ENCODE data around the gene TNP2.

The TNP2 gene

GRCh38 chr16:11255737-11256660 lies 13.1 kb downstream of the TNP2 start, which contains the start of gene SOCS1:
Gene SOCS1 (minus strand): TSS chr16:11256204. CDS start chr16:11255478, 726 bp downstream.
- peak; percentile 63 for DNase-seq

GRCh38 chr16:11254913-11255736 lies 14.0 kb downstream of the TNP2 start:
- peak; percentile 8 for DNase-seq

DNA sequence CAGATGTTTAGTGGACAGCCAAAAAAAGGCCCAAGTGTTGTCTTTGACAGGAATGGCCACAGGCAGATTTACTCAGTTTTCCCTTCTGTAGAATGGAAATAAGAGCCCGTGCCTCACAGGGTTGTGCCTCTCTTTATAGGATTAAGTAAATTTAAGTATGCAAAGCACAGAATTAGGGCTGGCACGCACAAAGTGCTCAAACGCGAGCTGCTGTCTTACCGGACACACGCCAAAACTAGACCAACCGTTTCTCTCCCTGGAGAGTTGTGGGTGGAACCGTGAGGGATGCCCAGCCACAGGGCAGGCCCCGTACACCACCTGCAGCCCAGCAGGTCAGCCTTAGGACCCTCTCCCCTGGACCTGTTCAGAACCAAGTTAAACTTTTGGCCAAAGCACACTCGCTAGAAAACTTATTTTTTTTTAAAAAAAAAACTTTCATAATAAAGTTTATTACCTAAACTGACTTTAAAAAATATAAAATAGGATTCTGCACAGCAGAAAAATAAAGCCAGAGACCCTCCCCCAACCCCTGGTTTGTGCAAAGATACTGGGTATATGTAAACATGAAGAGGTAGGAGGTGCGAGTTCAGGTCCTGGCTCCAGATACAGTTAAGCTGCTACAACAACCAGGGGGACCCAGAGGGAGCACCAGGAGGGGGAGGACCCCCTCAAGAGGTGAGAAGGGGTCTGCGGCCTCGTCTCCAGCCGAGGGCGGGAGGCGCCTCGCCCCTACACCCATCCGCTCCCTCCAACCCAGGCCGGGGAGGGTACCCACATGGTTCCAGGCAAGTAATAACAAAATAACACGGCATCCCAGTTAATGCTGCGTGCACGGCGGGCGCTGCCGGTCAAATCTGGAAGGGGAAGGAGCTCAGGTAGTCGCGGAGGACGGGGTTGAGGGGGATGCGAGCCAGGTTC lies 14.9 kb downstream of the TNP2 start:
- DNase-seq: no peak

DNA sequence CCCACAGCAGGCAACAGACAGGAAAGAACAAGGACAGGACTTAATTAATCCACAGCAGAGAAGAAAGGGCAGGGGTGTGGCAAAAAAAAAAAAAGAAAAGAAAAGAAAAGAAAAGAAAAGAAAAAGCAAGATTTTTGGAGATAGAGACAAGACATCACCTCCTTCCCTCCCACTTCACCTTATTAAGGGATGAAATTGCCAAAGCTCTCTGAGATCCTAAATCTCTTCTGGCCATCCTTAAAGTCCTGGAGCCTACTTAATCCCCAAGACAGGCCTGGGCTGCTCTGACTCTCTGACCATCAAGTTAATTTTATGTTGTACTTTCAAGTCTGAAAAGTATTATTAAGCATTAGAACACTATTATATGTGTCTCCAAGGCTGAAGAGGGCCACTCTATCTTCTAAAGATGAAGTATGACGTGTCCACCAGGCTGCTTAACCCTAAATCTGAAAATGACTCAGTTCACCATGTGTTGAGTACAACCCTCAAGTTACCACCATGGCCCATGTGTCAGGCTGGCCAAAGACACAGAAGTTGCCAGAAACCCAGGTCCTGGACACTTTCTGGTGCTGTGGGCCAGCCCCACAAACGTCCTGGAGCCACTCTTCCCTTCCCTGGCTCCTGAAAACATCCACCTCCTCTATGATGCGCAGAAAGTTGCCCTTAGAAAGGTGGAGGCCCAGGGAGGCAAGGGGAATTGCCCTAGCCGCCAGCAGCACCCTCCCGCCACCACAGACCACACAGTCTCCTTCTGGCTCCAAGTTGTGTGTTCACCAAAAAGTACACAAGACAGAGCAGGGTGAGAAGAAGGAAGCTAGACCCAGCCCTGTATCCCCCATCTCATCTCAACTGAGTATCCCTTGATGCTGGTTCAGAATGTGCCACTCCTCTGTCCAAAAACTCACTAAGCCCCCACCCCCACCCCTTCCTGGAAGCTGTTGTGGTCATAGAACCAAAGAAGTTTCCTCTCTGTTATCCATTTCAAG lies 15.8 kb downstream of the TNP2 start:
- DNase-seq: no peak

DNA sequence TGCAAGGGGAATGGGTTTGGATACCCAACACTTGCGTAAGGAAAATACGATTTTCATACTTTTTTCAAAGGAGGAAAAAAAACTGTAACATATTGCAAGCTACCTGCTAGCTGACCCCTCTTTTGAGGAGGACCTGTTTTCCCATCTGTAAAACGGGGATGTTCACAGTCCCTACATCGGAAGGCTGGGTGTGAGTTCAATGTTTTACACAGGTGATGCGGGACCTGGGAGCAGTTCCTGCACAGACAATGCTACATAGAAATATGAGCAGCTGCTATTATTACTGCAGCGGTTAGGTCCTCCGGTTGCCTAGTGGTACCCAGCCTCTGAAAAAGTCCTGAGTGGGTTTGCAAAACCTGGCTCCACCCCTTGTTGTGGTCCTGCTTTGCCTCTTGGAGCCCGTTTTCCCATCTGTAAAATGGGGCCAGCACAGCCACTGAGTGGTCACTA lies 16.6 kb downstream of the TNP2 start:
- no peak for DNase-seq

DNA sequence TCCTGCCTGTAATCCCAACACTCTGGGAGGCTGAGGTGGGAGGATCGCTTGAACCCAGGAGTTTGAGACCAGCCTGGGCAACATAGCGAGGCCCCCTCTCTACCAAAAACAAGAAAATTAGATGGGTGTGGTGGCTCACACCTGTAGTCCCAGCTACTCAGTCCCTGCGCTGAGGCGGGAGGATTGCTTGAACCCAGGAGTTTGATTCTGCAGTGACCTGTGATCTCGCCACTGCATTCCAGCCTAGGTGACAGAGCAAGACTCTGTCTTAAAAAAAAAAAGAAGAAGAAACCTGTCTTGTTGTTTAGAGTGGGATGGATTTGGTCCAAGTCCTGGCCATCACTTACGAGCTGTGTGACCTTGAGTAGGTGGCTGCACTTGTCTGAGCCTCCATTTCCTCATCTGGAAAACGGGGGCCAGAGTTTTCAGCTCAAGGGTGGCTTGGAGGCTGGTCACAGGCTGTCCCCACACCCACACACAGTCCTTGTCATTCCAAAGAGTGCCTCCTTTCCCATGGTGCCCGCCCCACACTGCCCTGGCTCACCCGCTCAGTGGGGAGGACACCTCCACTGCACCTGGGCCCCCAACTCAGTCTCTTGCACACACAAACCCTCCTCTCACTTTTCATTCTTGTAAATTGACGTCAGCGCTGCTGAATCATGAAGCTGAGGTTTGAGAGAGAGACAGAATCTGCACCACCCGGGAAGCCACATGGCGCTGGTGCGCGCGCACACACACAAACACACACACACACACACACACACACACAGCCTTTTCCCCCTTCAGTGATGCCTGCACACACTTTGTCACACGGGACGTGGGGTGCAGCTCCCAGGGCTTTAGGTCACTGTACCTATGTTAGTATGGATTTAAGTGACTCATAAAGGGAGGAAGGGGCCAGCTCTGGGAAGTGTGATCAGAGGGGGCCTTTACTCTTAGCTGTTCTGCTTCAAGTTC lies 17.3 kb downstream of the TNP2 start:
- DNase-seq: no peak

GRCh38 chr16:11250786-11251524 lies 18.2 kb downstream of the TNP2 start:
- DNase-seq: no peak

DNA sequence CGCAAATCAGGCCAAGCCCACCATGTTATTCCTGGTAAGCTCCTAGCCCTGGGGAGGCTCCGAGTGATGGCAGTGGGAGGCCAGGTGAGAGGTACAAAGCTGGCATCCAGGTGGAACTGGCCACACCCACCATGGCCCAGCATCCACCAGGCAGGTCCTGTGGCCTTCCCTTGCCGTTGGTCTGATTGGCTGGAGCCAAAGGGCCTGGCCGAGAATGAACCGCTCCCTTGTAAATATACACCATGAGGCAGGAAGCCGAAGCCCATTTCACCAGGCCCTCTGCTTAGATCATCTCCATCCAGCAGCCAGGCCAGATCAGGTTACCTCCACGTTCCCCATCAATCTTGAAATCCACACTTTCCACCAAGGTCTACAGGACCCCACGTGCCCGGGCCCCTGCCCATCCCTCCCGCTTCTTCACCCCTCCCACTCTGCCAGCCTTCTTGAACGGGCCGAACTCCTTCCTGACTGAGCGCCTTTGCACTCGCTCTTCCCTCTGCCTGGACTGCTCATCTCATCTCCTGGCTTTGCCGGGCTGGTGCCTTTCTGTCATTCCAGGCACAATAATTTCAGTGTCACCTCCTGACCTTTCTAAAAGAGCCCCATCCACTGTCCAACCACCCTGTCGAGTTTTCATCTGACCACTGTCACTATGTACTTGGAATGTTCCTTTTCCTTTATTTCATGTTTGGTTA lies 18.9 kb downstream of the TNP2 start:
- DNase-seq: no peak

DNA sequence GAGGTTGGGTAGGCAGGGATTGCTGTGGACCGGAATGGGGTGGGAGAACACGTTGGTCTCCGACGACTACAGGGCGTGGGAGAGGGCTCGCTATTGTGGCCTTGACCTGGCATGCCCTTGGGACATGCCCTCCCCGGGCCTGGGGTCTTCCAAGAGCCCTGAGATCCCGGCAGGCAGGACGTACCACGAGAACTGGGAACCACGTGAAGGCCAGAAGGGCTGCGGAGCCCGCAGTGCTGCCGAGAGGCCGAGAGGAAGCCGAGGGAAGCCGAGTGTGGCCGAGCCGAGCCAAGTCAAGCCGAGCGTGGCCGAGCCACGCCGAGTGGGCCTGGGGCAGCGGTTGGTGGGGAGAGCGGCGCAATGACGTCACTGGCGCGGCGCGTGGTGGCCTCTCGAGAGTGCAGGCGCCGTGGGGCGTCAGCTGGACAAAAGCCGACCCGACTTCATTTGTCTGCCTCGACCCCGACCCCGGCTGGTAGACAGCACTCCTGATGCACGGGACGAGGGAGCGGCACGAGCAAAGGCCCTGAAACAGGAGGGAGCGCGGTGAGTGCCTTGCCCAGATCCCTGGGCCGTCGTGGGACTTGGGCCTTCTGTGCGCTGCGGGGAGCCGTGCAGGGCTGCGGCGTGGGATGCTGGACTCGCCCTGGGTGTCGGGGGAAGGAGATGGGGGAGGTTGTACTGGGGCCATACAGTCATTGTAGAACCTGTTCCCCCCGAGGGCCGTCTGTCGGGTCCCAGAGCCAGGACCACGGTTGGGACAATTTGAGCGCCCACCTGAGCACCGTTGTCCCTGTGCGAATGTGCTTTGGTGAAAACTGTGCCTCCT lies 19.7 kb downstream of the TNP2 start:
- no peak for DNase-seq

- no peak for DNase-seq
Measured at GRCh38 chr16:11248133-11248532, 21.0 kb downstream of the TNP2 start.

DNA sequence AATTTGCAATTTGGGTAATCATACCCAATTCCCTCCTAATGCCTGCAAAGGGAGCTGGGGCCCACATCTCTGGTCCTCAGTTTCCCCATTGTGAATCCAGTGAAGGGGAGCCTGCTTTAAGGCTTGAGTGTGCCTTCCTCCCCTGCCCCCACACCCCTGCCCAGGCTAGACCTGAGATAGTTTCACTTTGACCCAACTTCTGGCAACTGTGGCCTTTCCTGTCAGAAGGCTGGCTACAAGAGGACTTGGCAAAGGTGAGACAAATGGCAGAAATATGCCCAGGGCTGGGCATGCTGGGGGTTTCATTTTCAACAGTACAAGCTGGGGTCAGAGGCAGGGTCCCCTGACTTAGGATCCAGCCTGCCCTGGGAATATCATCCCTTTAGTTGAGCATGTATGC lies 23.1 kb downstream of the TNP2 start:
- no peak for DNase-seq

GRCh38 chr16:11245222-11245737 lies 23.8 kb downstream of the TNP2 start:
- DNase-seq: no peak

GRCh38 chr16:11242658-11243057 lies 26.5 kb downstream of the TNP2 start:
- no peak for DNase-seq

DNA sequence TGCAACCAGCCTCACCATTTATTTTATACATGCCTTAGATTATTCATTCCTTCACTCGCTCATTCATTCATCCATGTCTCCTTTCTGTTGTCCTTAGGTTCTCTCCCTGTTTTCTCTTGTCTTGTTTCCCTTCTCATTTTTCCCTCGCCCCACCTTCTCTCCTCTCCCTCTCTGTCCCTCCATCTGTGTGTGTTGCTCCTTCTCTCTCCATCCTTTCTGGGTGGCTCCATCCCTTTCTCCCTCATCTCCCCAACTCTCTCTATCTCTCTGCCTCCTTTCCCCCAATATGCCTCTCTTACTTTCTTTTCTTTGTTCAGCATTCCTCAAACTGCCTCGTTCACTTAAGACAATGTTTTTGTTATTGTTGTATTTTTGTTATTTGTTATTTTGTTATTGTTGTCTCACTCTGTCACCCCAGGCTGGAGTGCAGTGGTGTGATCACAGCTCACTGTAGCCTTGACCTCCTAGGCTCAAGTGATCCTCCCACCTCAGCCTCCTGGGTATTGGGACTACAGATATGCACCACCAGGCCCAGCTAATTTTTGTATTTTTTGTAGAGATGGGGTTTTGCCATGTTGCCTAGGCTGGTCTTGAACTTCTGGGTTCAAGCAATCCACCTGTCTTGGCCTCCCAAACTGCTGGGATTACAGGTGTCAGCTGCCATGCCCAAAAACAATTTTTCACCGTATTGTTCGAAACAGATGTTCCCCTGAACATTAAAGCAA lies 27.5 kb downstream of the TNP2 start:
- DNase-seq: no peak

- no peak for DNase-seq
Measured at GRCh38 chr16:11240636-11241473, 28.3 kb downstream of the TNP2 start.

Measured in DMS79 treated with DMSO at 0.1 percent for 48 hours (cell line).